ENCODE data around the gene B4GALNT4. TPM values are rescaled to one million over a fixed set of nuclear protein-coding genes. Genes with fewer than 3 reads are reported as not detected.
"Not testable (repeated sequence)": the region's sequence is repeated elsewhere in the genome, so short reads cannot be mapped to it uniquely, and the experiment has no call there.

The B4GALNT4 gene
- total RNA-seq, 2 donors from 2014 or later, result 0.50 TPM; not detected in 1

GRCh38 chr11:393219-394033 lies 24.1 kb downstream of the B4GALNT4 start:
- no peaks in the 10 kb centered on the region for H3K27me3 Mint-ChIP-seq

GRCh38 chr11:394034-394857 lies 24.9 kb downstream of the B4GALNT4 start, which contains the start of gene PKP3:
Gene PKP3 (plus strand): TSS chr11:394209. CDS start chr11:394293, 84 bp downstream.
- Mint-ChIP-seq H3K4me1 (ENCODE audit: low read depth in 2 of 2) (peaks cover 0 to 6% of the 10 kb centered on the region in 2 donors), H3K27ac (no peak within 1 kb of the TSS), H3K4me3 (no peak within 1 kb of the TSS), H3K27me3 (no peaks in the 10 kb centered on the region), H3K9me3 (no peaks in the 10 kb centered on the region), H3K36me3 (no peaks in the 10 kb centered on the region)
- ATAC-seq (peak; percentile 25 to 56), DNase-seq (ENCODE audit: low spot score) (no peak)

More at GRCh38 chr11:393219-394033, 24.1 kb downstream of the B4GALNT4 start:
- Mint-ChIP-seq H3K4me3 (no peak overlapping the region), H3K27ac (no peak overlapping the region), H3K36me3 (no peaks in the 10 kb centered on the region), H3K4me1 (ENCODE audit: low read depth in 2 of 2) (peaks cover 0 to 3% of the 10 kb centered on the region in 2 donors), H3K9me3 (no peaks in the 10 kb centered on the region)
- ATAC-seq (no peak), DNase-seq (ENCODE audit: low spot score) (no peak)

GRCh38 chr11:394858-395655 lies 25.8 kb downstream of the B4GALNT4 start:
- ATAC-seq (no peak), DNase-seq (ENCODE audit: low spot score) (no peak)
- Mint-ChIP-seq H3K9me3 (no peaks in the 10 kb centered on the region), H3K27me3 (peaks cover 0 to 4% of the 10 kb centered on the region in 2 donors), H3K4me3 (no peak overlapping the region), H3K27ac (no peak overlapping the region), H3K4me1 (ENCODE audit: low read depth in 2 of 2) (peaks cover 0 to 10% of the 10 kb centered on the region in 2 donors), H3K36me3 (no peaks in the 10 kb centered on the region)

- DNase-seq (ENCODE audit: low spot score) (no peak), ATAC-seq (no peak)
- Mint-ChIP-seq H3K9me3 (no peaks in the 10 kb centered on the region), H3K4me1 (ENCODE audit: low read depth in 2 of 2) (peaks cover 0 to 10% of the 10 kb centered on the region in 2 donors), H3K36me3 (no peaks in the 10 kb centered on the region), H3K4me3 (no peak overlapping the region), H3K27me3 (peaks cover 0 to 4% of the 10 kb centered on the region in 2 donors), H3K27ac (no peak overlapping the region)
Observed at GRCh38 chr11:395866-396265, 26.6 kb downstream of the B4GALNT4 start.

GRCh38 chr11:396511-396947 lies 27.2 kb downstream of the B4GALNT4 start:
- DNase-seq (ENCODE audit: low spot score), result no peak

GRCh38 chr11:396948-397548 lies 27.7 kb downstream of the B4GALNT4 start:
- H3K27ac Mint-ChIP-seq, result no peak overlapping the region
- no peak overlapping the region for H3K4me3 Mint-ChIP-seq
- peak; percentile 75 for DNase-seq (ENCODE audit: low spot score)

More at GRCh38 chr11:396511-396947, 27.2 kb downstream of the B4GALNT4 start:
- Mint-ChIP-seq H3K27ac (no peak overlapping the region), H3K27me3 (peaks cover 0 to 4% of the 10 kb centered on the region in 2 donors), H3K4me3 (no peak overlapping the region), H3K36me3 (no peaks in the 10 kb centered on the region), H3K9me3 (no peaks in the 10 kb centered on the region), H3K4me1 (ENCODE audit: low read depth in 2 of 2) (peaks cover 0 to 10% of the 10 kb centered on the region in 2 donors)
- peak in 1 of 2 donors; percentile 4 for ATAC-seq

GRCh38 chr11:398826-399225 lies 29.5 kb downstream of the B4GALNT4 start:
- Mint-ChIP-seq H3K27ac (peak overlapping the region in 1 of 2 donors; percentile 60), H3K9me3 (no peaks in the 10 kb centered on the region), H3K36me3 (no peaks in the 10 kb centered on the region), H3K27me3 (peaks cover 0 to 4% of the 10 kb centered on the region in 2 donors), H3K4me1 (ENCODE audit: low read depth in 2 of 2) (peaks cover 0 to 10% of the 10 kb centered on the region in 2 donors), H3K4me3 (no peak overlapping the region)
- ATAC-seq (no peak), DNase-seq (ENCODE audit: low spot score) (no peak)

More at GRCh38 chr11:396948-397548, 27.7 kb downstream of the B4GALNT4 start:
- peaks cover 0 to 10% of the 10 kb centered on the region in 2 donors for H3K4me1 Mint-ChIP-seq (ENCODE audit: low read depth in 2 of 2)
- peak; percentile 68 to 90 for ATAC-seq
- no peaks in the 10 kb centered on the region for H3K9me3 Mint-ChIP-seq
- no peaks in the 10 kb centered on the region for H3K36me3 Mint-ChIP-seq
- peaks cover 0 to 4% of the 10 kb centered on the region in 2 donors for H3K27me3 Mint-ChIP-seq

- Mint-ChIP-seq H3K4me1 (ENCODE audit: low read depth in 2 of 2) (peaks cover 0 to 10% of the 10 kb centered on the region in 2 donors), H3K4me3 (no peak overlapping the region), H3K27ac (no peak overlapping the region), H3K36me3 (no peaks in the 10 kb centered on the region), H3K9me3 (no peaks in the 10 kb centered on the region), H3K27me3 (peaks cover 0 to 4% of the 10 kb centered on the region in 2 donors)
- DNase-seq (ENCODE audit: low spot score), result peak; percentile 46
- ATAC-seq, result no peak
Observed at GRCh38 chr11:399731-400211, 30.5 kb downstream of the B4GALNT4 start.

- Mint-ChIP-seq H3K27me3 (peaks cover 0 to 4% of the 10 kb centered on the region in 2 donors), H3K36me3 (no peaks in the 10 kb centered on the region), H3K4me1 (ENCODE audit: low read depth in 2 of 2) (peaks cover 0 to 10% of the 10 kb centered on the region in 2 donors), H3K27ac (no peak overlapping the region), H3K4me3 (no peak overlapping the region), H3K9me3 (no peaks in the 10 kb centered on the region)
- ATAC-seq (no peak), DNase-seq (ENCODE audit: low spot score) (peak; percentile 31)
Observed at GRCh38 chr11:400241-400689, 31.0 kb downstream of the B4GALNT4 start.

GRCh38 chr11:401196-401595 lies 31.9 kb downstream of the B4GALNT4 start:
- H3K27ac Mint-ChIP-seq; H3K4me1 Mint-ChIP-seq (ENCODE audit: low read depth in 2 of 2); H3K27me3 Mint-ChIP-seq; H3K4me3 Mint-ChIP-seq; ATAC-seq; H3K9me3 Mint-ChIP-seq; DNase-seq (ENCODE audit: low spot score); H3K36me3 Mint-ChIP-seq: not testable (repeated sequence)

GRCh38 chr11:403021-403760 lies 33.9 kb downstream of the B4GALNT4 start:
- Mint-ChIP-seq H3K4me1 (ENCODE audit: low read depth in 2 of 2) (peaks cover 0 to 7% of the 10 kb centered on the region in 2 donors), H3K27ac (no peak overlapping the region), H3K9me3 (no peaks in the 10 kb centered on the region), H3K4me3 (no peak overlapping the region), H3K27me3 (peaks cover 0 to 4% of the 10 kb centered on the region in 2 donors), H3K36me3 (no peaks in the 10 kb centered on the region)
- DNase-seq (ENCODE audit: low spot score), result peak; percentile 59
- no peak for ATAC-seq

GRCh38 chr11:403761-404431 lies 34.6 kb downstream of the B4GALNT4 start:
- peak; percentile 62 for DNase-seq (ENCODE audit: low spot score)
- Mint-ChIP-seq H3K4me1 (ENCODE audit: low read depth in 2 of 2) (peaks cover 0 to 4% of the 10 kb centered on the region in 2 donors), H3K36me3 (no peaks in the 10 kb centered on the region), H3K4me3 (no peak overlapping the region), H3K9me3 (no peaks in the 10 kb centered on the region), H3K27me3 (peaks cover 0 to 4% of the 10 kb centered on the region in 2 donors), H3K27ac (no peak overlapping the region)
- ATAC-seq, result no peak
